ENCODE results near the gene SP100.

SP100 gene

DNA sequence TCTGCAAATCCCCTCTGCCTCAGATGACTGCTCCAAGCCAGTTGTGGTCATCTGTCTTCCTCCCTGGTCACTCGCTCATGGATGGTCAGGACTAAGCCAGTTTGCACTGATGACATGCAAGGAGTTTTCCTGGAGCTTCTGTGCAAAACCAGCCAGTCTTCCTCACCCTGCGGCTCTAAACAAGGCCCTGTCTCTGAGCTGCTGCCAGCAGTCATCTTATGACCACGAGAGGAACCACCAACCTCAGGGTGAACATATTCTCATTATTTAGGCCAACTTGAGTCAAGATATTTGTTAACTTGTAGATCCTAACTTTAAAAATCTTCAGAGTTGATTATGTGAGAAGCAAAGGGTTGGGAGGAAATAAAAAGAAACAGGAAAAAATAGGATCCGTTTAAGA lies 176.8 kb downstream of the SP100 start:
- DNase-seq (ENCODE audit: insufficient read length, low spot score) (no peak), FAIRE-seq (peak; percentile 86)

Measured in GM19239 (cell line).